NCI-H1092 treated with DMSO at 0.1 percent for 48 hours (cell line): ENCODE data around the gene PIAS1.
A peak's percentile ranks its signal among the peaks of the same experiment; 100 is the strongest.
"Not testable (repeated sequence)": the region's sequence is repeated elsewhere in the genome, so short reads cannot be mapped to it uniquely, and the experiment has no call there.

Source experiments
- DNase-seq: peaks from one replicate; lab custom pipeline; 2025; lab: John Stamatoyannopoulos, UW

Gene PIAS1

GRCh38 chr15:68220489-68220888, 166.4 kb downstream of the PIAS1 start:
- DNase-seq, result no peak

DNA sequence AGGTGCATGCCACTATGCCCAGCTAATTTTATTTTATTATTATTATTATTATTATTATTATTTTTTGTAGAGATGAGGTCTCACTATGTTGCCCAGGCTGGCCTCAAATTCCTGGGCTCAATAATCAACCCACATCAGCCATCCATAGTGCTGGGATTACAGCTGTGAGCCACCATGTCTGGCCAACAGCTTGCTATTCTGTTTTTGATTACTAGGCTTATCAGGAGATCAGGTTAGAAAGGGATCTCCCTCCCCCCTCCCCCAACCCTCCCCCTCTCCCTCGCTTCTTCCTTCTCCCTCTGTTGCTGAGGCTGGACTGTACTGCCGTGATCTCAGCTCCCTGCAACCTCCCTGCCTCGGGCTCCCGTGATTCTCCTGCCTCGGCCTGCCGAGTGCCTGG, 166.9 kb downstream of the PIAS1 start:
- DNase-seq, result no peak

GRCh38 chr15:68221530-68222431, 167.7 kb downstream of the PIAS1 start:
- not testable (repeated sequence) for DNase-seq

- not testable (repeated sequence) for DNase-seq
These were observed 168.3 kb downstream of the PIAS1 start for GRCh38 chr15:68222432-68222743.

GRCh38 chr15:68223171-68223570, 169.1 kb downstream of the PIAS1 start:
- DNase-seq, result no peak

- no peak for DNase-seq
These were observed 170.0 kb downstream of the PIAS1 start for GRCh38 chr15:68224108-68224507.

DNA sequence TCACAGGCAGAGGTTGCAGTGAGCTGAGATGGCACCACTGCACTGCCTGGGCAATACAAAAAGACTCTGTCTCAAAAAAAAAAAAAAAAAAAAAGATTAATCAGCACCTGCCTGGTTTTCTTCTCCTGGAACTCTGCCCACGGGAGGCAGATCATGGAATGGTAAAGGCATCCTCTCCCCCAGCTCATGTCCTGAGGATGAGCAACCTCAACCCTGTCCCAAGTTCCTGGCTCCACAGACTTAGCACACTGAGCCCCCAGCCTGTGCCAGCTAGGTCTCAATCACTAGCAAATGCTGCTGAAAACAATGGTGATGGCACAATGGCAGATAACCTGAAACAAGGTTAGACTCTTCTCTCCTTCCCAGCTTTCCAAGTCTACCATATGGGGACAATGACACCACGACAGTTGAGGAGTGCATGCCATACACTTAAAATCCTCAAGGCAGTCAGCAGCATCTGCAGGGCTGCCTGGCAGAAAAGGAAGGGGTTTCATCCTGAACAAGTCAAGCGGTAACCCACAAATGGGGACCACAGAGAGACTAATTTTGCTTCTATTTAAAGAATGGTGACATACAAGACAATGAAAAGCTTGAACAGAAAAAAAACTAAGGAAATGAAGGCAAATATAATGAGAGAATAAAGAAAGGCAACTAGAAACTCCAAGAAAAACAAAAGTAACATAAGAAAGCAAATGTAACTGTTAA, 170.6 kb downstream of the PIAS1 start:
- no peak for DNase-seq

GRCh38 chr15:68225442-68225841, 171.3 kb downstream of the PIAS1 start:
- not testable (repeated sequence) for DNase-seq

DNA sequence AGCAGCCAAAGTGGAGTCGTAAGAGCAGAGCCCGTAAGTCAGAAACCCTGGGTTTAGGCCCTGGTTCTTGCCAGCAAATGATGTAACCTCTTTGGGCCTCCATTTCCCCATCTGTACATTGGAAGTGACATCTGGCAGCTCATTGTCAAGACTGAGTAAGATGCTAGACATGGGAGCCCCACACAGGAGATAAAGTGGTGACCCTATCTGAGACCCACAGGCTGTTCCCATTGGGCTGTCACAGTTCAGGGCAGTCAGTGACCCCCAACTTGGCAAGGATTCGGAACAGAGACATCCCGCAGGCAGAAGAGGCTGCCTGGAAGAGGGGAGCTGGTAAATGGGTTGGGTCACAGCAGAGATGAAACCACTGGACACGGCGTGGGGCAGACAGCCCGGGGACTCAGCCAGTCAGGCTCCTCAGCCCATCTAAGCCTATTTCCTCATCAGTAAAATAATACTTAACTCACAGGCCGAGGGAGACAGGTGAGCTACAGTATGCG, 173.6 kb downstream of the PIAS1 start:
- DNase-seq, result no peak

- DNase-seq, result no peak
These were observed 174.2 kb downstream of the PIAS1 start for GRCh38 chr15:68228143-68228970.

- peak; percentile 5 for DNase-seq
These were observed 174.9 kb downstream of the PIAS1 start for GRCh38 chr15:68228971-68229385.

GRCh38 chr15:68229386-68230156, 175.5 kb downstream of the PIAS1 start, which contains the start of gene CLN6:
Gene CLN6 (minus strand): TSS chr15:68229728. CDS start chr15:68229584, 144 bp downstream.
- peak; percentile 75 for DNase-seq

GRCh38 chr15:68230157-68231100, 176.3 kb downstream of the PIAS1 start:
- DNase-seq, result peak; percentile 13

DNA sequence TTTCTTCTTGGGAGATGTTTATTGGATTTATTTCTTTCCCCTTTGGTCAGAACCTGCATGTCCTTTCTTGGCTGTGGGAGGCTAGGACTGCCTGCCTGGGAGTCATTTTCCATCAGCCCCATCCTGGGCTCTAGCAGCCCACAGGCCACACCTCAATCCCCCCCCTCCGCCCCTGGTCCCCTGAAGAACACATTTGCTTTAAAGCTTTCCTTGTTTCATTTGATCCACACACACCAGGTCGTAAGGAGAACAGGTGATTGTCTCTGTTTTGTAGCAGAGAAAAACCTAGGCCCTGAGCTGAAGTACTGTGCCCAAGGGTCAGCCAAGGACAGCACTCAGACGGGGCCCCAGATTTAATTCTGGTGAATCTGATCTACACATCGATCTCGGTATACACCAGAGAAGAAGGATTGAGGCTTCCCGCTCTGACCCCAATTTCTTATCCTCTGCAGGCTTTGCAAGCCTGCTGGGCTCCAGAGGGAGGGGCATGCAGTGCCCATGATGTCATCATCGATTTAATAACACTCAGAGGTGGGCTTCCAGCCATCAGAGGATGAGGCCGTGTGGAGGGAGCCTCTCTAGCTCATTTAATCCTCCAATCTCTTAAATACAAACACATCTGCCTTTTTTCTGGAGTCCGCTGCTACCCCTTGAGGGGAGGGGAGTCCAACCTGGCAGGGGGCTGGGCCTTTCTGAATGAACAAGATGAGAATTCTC, 177.1 kb downstream of the PIAS1 start:
- DNase-seq, result peak; percentile 1

- no peak for DNase-seq
These were observed 178.3 kb downstream of the PIAS1 start for GRCh38 chr15:68232449-68232848.

DNA sequence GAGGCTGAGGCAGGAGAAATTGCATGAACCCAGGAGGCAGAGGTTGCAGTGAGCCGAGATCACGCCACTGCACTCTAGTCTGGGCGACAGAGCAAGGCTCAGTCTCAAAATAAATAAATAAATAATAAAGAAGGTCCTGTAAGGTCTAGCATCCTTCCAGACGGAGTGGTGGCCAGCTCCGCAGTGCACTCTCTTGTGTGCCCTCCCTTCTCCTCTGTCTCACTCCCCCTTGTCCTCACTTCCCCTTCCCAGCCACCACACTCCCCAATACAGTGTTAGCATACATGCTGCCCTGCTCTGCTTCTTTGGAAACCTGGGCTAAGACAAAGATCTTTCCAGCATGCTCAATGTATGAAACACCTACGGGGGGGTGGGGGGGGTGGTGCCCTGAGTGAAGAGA, 178.8 kb downstream of the PIAS1 start:
- DNase-seq, result no peak

- DNase-seq, result no peak
These were observed 179.9 kb downstream of the PIAS1 start for GRCh38 chr15:68234060-68234459.

DNA sequence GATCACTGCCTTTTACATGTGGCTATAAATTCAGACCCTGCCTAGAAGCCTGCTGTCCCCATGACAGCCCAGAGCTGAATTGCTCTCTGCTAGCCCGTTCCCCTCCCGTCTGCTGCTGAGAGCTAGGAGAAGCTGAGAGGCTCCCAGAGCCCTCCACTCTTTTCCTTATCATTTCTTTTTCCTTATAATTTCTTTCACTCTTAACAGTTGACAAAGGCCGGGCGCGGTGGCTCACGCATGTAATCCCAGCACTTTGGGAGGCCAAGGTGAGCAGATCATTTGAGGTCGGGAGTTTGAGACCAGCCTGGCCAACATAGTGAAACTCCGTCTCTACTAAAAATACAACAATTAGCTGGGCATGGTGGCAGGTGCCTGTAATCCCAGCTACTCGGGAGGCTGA, 180.4 kb downstream of the PIAS1 start:
- not testable (repeated sequence) for DNase-seq

- no peak for DNase-seq
These were observed 180.9 kb downstream of the PIAS1 start for GRCh38 chr15:68235022-68235421.

DNA sequence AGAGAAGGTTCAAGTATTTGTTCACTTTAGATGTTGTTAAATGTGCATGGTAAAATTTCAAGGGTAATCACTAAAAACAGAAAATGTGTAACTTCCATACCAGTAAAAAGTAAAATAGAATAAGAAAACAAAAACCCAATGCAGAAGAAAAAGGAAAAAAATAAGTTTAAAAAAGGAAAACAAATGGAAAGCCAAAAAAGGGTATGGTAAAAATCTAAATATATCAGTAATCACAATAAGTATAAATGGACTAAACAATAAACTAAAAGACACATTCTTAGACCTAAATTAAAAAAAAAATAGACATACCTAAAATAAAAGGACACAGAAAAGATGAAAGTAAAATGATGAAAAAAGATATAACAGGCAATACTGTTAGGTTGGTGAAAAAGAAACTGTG, 184.9 kb downstream of the PIAS1 start:
- no peak for DNase-seq
